Measurements from ENCODE around the gene CFAP100.

DNA sequence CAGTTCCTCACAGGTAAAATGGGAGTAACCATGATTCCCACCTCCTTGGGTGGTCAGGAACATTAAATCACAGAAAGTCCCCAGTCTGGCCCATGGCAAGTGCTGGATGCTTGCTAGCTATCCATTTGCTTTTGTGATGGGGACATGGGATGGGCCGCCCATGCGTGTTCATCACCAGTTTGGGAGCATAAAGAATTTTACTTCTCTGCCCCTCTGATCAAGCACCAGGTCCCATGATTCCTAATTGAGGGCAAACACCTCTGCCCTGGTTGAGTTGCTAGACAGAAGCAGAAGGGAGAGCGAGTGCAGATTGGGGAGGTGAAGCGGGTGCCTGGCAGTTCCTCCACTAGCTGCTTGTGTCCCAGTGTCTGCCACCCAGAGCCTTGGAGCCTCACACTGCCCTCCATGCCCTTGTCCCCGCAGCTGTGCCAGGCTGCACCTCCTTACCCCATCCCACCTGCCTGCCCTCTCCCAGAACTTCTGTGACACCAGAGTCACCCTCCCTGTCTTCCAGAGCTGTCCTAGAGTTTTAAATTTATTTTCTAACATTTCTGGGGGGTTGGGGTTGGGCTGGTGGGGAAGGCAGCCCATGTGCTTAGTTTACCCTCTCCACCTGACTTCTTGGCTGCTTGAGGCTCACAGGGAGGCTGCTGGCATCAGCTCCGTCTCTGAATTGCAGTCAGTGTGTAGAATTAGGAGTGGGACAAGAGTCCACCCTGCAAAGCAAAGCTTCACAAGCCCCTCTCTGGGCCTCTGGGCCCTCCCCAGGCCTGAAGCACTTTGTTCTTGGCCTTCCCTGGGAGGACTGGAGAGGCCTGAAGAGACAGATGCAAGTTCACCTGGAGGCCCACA is 18.4 kb downstream of the CFAP100 start:
- TF ChIP-seq, protein P1, sequence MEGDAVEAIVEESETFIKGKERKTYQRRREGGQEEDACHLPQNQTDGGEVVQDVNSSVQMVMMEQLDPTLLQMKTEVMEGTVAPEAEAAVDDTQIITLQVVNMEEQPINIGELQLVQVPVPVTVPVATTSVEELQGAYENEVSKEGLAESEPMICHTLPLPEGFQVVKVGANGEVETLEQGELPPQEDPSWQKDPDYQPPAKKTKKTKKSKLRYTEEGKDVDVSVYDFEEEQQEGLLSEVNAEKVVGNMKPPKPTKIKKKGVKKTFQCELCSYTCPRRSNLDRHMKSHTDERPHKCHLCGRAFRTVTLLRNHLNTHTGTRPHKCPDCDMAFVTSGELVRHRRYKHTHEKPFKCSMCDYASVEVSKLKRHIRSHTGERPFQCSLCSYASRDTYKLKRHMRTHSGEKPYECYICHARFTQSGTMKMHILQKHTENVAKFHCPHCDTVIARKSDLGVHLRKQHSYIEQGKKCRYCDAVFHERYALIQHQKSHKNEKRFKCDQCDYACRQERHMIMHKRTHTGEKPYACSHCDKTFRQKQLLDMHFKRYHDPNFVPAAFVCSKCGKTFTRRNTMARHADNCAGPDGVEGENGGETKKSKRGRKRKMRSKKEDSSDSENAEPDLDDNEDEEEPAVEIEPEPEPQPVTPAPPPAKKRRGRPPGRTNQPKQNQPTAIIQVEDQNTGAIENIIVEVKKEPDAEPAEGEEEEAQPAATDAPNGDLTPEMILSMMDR (IDR thresholded peaks at IDR 0.05) = no peak
- TF ChIP-seq EP300 (IDR thresholded peaks at IDR 0.05) = no peak
- no peak for TF ChIP-seq POLR2A (IDR thresholded peaks at IDR 0.05)

Measured in tibial nerve (tissue), 4 donors.